GM23248 (cell line): Measurements from ENCODE around the gene TSPAN1. TPM values are rescaled to one million over a fixed set of nuclear protein-coding genes. Genes with fewer than 3 reads are reported as not detected.

Experiments
- DNase-seq: peaks from one replicate; pipeline ENCODE4 v3.0.0-alpha.2; 2015
- H2AFZ ChIP-seq: fragments of 200-600 bp; sonication (generic); 2 replicates; pipeline ENCODE4 v1.6.1; 2016; ENCODE audit warnings: antibody characterized with exemption
- H3F3A ChIP-seq: fragments of 200-600 bp; sonication (generic); 2 replicates; pipeline ENCODE4 v1.6.1; 2016; ENCODE audit warnings: mild to moderate bottlenecking, antibody characterized with exemption, mixed run types; ENCODE audit not compliant: insufficient read depth
- H3K27ac ChIP-seq: fragments of 200-600 bp; sonication (generic); 2 replicates; pipeline ENCODE4 v1.5.1; 2016; ENCODE audit warnings: mild to moderate bottlenecking
- H3K27me3 ChIP-seq: fragments of 200-600 bp; sonication (generic); replicated peaks from 2 replicates; pipeline ENCODE4 v1.6.1; 2016; ENCODE audit warnings: mild to moderate bottlenecking; ENCODE audit not compliant: insufficient read depth
- H3K36me3 ChIP-seq: fragments of 200-600 bp; sonication (generic); 2 replicates; pipeline ENCODE4 v1.6.1; 2016; ENCODE audit warnings: low read depth, mild to moderate bottlenecking
- H3K4me1 ChIP-seq: fragments of 200-600 bp; sonication (generic); 2 replicates; pipeline ENCODE4 v1.6.1; 2016; ENCODE audit warnings: mild to moderate bottlenecking; ENCODE audit not compliant: insufficient read depth
- H3K4me2 ChIP-seq: fragments of 200-600 bp; sonication (generic); one replicate; pipeline ENCODE4 v1.6.1; 2016; ENCODE audit warnings: mild to moderate bottlenecking; ENCODE audit not compliant: unreplicated experiment
- H3K4me3 ChIP-seq: fragments of 200-600 bp; sonication (generic); 2 replicates; pipeline ENCODE4 v1.5.1; 2016; ENCODE audit warnings: mild to moderate bottlenecking
- H3K79me2 ChIP-seq: fragments of 200-600 bp; sonication (generic); 2 replicates; pipeline ENCODE4 v1.6.1; 2016; ENCODE audit warnings: mild to moderate bottlenecking; ENCODE audit not compliant: insufficient read depth
- H3K9ac ChIP-seq: fragments of 200-600 bp; sonication (generic); 2 replicates; pipeline ENCODE4 v1.6.1; 2016; ENCODE audit warnings: mild to moderate bottlenecking
- H3K9me2 ChIP-seq: fragments of 200-600 bp; sonication (generic); 2 replicates; pipeline ENCODE4 v1.6.1; 2016; ENCODE audit warnings: mixed run types, mild to moderate bottlenecking, moderate library complexity; ENCODE audit not compliant: insufficient read depth
- H3K9me3 ChIP-seq: fragments of 200-600 bp; sonication (generic); one replicate; pipeline ENCODE4 v1.6.1; 2017; ENCODE audit warnings: low read depth
- H4K20me1 ChIP-seq: fragments of 200-600 bp; sonication (generic); 2 replicates; pipeline ENCODE4 v1.6.0; 2016; ENCODE audit not compliant: insufficient read depth
- EZH2 ChIP-seq: fragments of 200-600 bp; sonication (generic); IDR thresholded peaks from 2 replicates; pipeline ENCODE4 v1.6.1; 2018; ENCODE audit warnings: antibody characterized with exemption, mild to moderate bottlenecking; ENCODE audit not compliant: insufficient read depth, poor library complexity, severe bottlenecking
- EZH2phosphoT487 ChIP-seq: fragments of 200-600 bp; sonication (generic); IDR thresholded peaks from 2 replicates; pipeline ENCODE4 v1.6.1; 2018; ENCODE audit warnings: antibody characterized with exemption, moderate library complexity, mild to moderate bottlenecking, low read depth; ENCODE audit not compliant: insufficient read depth
- WGBS, 2 experiments: methylation state at CpG; one replicate each; pipeline ENCODE4 v1.1.6; 2015 to 2017; ENCODE audit warnings: low lambda C conversion rate in 2 of 2, low coverage in 1 of 2; ENCODE audit errors: missing lambda C conversion rate in 2 of 2; 5-methylcytosine and 5-hydroxymethylcytosine counted together
- in situ Hi-C: fragments of 300-500 bp; cut with MboI; formaldehyde crosslinking; loops from 2 replicates; pipeline ENCODE4 v1.15.0; 2020
- polyA plus RNA-seq: library from polyadenylated mRNA; unstranded; fragments of >200 nt; fragmentation: Nextera tagmentation; extraction: Ambion mirVana; gene quantifications from 2 replicates; pipeline ENCODE4 v1.2.1, GENCODE V29; 2016
- total RNA-seq: library from RNA; depleted of rRNA; stranded (reverse); fragments of >200 nt; shearing (Covaris generic); gene quantifications from 2 replicates; pipeline ENCODE4 v1.2.3, GENCODE V29; 2014

The TSPAN1 gene
- total and polyA plus RNA-seq, 2 experiments from 2014 or later: 0.70 TPM; not detected in 1

DNA sequence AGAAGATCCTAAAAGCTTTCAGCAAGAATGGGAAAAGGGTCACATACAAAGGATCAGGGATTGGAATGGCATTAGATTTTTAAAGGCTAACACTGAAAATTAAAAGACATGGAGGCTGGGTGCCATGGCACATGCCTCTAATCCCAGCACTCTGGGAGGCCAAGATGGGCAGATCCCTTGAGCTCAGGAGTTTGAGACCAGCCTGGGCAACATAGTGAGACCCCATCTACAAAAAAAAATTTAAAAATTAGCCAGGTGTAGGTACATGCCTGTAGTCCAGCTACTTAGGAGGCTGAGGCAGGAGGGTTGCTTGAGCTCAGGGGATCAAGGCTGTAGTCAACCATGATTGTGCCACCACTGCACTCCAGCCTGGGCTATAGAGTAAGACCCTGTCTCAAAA lies 40.6 kb downstream of the TSPAN1 start:
- no peak overlapping the region for H3K4me2 ChIP-seq
- no peak overlapping the region for H3K27ac ChIP-seq
- H3K9me2 ChIP-seq: no peaks in the 10 kb centered on the region
- no peak overlapping the region for H3K4me3 ChIP-seq
- H3K9me3 ChIP-seq: no peaks in the 10 kb centered on the region
- H3F3A ChIP-seq: no peaks in the 10 kb centered on the region
- no peak overlapping the region for H3K9ac ChIP-seq
- in situ Hi-C loops: no loop called here
- TF ChIP-seq EZH2: no peak
- no peaks in the 10 kb centered on the region for H3K79me2 ChIP-seq
- H2AFZ ChIP-seq: no peak overlapping the region
- H3K27me3 ChIP-seq: no peaks in the 10 kb centered on the region
- DNase-seq: no peak
- no peaks in the 10 kb centered on the region for H3K4me1 ChIP-seq
- H3K36me3 ChIP-seq: no peaks in the 10 kb centered on the region
- H4K20me1 ChIP-seq: no peaks in the 10 kb centered on the region

DNA sequence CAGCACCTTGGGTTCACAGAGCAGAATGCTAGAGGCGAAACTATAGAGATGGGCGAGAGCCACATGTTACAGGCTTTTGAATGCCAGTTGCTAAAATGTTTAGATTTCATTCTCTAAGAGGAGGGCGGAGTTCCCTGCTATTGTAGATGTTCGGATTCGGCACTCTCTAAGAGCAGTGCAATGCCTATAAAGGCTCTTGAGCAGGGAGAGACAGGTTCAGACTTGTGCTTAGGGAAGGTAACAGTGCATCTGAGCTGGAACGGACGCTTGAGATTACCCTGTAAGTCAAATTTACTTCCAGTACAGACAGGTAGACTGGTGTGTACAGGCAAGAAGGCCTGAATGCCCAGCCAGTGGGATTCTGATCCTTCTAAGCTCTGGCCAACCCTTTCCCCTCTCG lies 43.6 kb downstream of the TSPAN1 start:
- no peak overlapping the region for H3K9ac ChIP-seq
- no peaks in the 10 kb centered on the region for H3K9me2 ChIP-seq
- no peak overlapping the region for H3K27ac ChIP-seq
- no peak for DNase-seq
- H3F3A ChIP-seq: no peaks in the 10 kb centered on the region
- H3K36me3 ChIP-seq: no peaks in the 10 kb centered on the region
- H3K27me3 ChIP-seq: no peaks in the 10 kb centered on the region
- TF ChIP-seq EZH2 (no peak), EZH2phosphoT487 (no peak)
- H4K20me1 ChIP-seq: no peaks in the 10 kb centered on the region
- in situ Hi-C loops: no loop called here
- no peak overlapping the region for H3K4me3 ChIP-seq
- H3K79me2 ChIP-seq: no peaks in the 10 kb centered on the region
- no peak overlapping the region for H3K4me2 ChIP-seq
- no peak overlapping the region for H2AFZ ChIP-seq
- WGBS, 2 experiments: 87 to 88% methylated on average over 8 of the region's 8 CpGs
- peaks cover 4% of the 10 kb centered on the region; the same call in 1 of the 2 replicates for H3K4me1 ChIP-seq
- H3K9me3 ChIP-seq: no peaks in the 10 kb centered on the region

DNA sequence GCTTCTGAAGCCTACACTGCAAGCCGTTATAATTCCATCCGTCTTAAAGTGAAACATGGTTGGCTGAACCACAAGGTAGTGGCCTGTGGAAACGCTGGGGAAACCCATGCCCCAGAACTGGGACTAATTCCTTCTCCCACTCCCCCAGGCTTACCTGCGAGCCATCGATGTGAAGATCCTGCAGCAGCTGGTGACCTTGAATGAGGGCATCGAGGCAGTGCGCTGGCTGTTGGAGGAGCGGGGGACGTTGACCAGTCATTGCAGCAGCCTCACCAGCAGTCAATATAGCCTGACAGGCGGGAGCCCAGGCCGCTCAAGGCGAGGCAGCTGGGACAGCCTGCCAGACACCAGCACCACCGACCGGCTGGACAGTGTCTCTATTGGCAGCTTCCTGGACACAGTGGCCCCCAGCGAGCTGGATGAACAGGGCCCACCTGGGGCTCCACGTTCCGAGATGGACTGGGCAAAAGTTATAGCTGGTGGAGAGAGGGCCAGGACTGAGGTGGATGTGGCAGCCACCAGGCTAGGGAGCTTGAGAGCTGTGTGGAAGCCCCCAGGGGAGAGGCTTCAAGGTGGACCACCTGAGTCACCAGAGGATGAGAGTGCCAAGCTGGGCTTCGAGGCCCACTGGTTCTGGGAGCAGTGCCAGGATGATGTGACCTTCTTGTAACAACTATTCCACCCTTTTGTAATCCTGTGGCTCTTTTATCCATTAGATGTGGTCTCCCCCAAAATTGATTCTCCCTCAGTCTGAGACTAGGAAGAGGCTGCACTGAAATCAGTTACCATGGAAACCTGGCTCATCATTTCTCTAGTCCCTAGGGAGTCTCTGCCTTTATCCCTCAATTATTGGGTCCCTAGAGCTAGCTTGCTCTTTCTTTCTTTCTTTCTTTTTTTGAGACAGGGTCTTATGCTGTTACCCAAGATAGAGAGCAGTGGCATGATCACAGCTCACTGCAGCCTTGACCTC lies 44.9 kb downstream of the TSPAN1 start:
- Histone ChIP-seq H3K9me2 (no peaks in the 10 kb centered on the region), H3K9ac (no peak overlapping the region), H3K4me3 (no peak overlapping the region), H4K20me1 (no peaks in the 10 kb centered on the region), H3K27ac (no peak overlapping the region), H3K4me1 (peaks cover 4% of the 10 kb centered on the region; the same call in 1 of the 2 replicates), H3K79me2 (no peaks in the 10 kb centered on the region), H3K36me3 (no peaks in the 10 kb centered on the region), H2AFZ (no peak overlapping the region), H3K27me3 (no peaks in the 10 kb centered on the region), H3F3A (no peaks in the 10 kb centered on the region), H3K9me3 (no peaks in the 10 kb centered on the region), H3K4me2 (no peak overlapping the region)
- 86 to 87% methylated on average over 18 of the region's 18 CpGs for WGBS, 2 experiments
- in situ Hi-C loops: no loop called here
- DNase-seq: peak; percentile 28
- no peak for TF ChIP-seq EZH2phosphoT487
- no peak for TF ChIP-seq EZH2

DNA sequence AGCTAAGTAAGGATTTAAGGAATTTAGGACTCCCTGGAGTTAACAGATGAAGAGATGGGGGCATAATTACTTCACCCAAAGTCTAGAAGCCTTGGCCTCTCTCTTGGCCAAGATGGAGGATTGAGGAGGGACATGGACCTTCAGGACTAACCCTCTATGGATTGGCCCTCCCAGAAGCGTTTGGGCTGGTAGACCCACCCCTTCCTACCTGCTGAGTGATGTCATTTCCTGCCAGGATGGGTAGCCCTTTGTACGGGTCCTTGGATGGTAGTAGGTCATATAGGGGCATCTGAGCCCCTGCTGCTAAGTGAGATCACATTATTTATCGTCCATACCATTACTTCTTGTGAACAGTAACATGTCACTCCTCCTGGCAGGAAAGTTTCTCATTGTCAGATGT lies 45.9 kb downstream of the TSPAN1 start:
- Histone ChIP-seq H2AFZ (no peak overlapping the region), H3F3A (no peaks in the 10 kb centered on the region), H3K36me3 (no peaks in the 10 kb centered on the region), H3K9ac (no peak overlapping the region), H3K79me2 (no peaks in the 10 kb centered on the region), H3K4me2 (no peak overlapping the region), H3K9me3 (no peaks in the 10 kb centered on the region), H3K4me1 (peaks cover 4% of the 10 kb centered on the region; the same call in 1 of the 2 replicates), H3K27me3 (no peaks in the 10 kb centered on the region), H3K9me2 (no peaks in the 10 kb centered on the region), H4K20me1 (no peaks in the 10 kb centered on the region), H3K4me3 (no peak overlapping the region), H3K27ac (no peak overlapping the region)
- no peak for DNase-seq
- WGBS, 2 experiments: 92 to 94% methylated on average over 3 of the region's 3 CpGs
- TF ChIP-seq EZH2 (no peak), EZH2phosphoT487 (no peak)
- in situ Hi-C loops: no loop called here
